OCI-LY1 (cell line): ENCODE measurements around the gene MNAT1.

Experiments
- H2AFZ ChIP-seq: fragments of 200-600 bp; sonication (generic), shearing (Covaris generic); 2 replicates; pipeline ENCODE4 v1.6.0; 2014; ENCODE audit warnings: antibody characterized with exemption, mild to moderate bottlenecking, low read length
- H3F3A ChIP-seq: fragments of 200-600 bp; sonication (generic), shearing (Covaris generic); 2 replicates; pipeline ENCODE4 v1.6.0; 2014; ENCODE audit warnings: mild to moderate bottlenecking, antibody characterized with exemption, low read length, moderate library complexity; ENCODE audit not compliant: insufficient read depth
- H3K27ac ChIP-seq: fragments of 200-600 bp; sonication (generic); 2 replicates; pipeline ENCODE4 v1.5.1; 2014; ENCODE audit warnings: low read length, mixed run types, mild to moderate bottlenecking, low read depth; ENCODE audit not compliant: poor library complexity, severe bottlenecking
- H3K27me3 ChIP-seq: fragments of 200-600 bp; sonication (generic); 2 replicates; pipeline ENCODE4 v1.6.0; 2014; ENCODE audit warnings: antibody characterized with exemption, mild to moderate bottlenecking, low read length, moderate library complexity; ENCODE audit not compliant: insufficient read depth
- H3K36me3 ChIP-seq: fragments of 200-600 bp; sonication (generic); 2 replicates; pipeline ENCODE4 v1.6.1; 2014; ENCODE audit warnings: mild to moderate bottlenecking, antibody characterized with exemption, low read length, moderate library complexity, mixed read lengths; ENCODE audit not compliant: insufficient read depth
- H3K4me1 ChIP-seq: fragments of 200-600 bp; sonication (generic); 2 replicates; pipeline ENCODE4 v1.5.1; 2014; ENCODE audit warnings: mild to moderate bottlenecking, low read length, moderate library complexity; ENCODE audit not compliant: insufficient read depth, severe bottlenecking
- H3K4me2 ChIP-seq: fragments of 200-600 bp; sonication (generic), shearing (Covaris generic); 2 replicates; pipeline ENCODE4 v1.6.1; 2014; ENCODE audit warnings: low read length
- H3K4me3 ChIP-seq: fragments of 200-600 bp; sonication (generic); 2 replicates; pipeline ENCODE4 v1.5.1; 2014; ENCODE audit warnings: low read length, low read depth, mild to moderate bottlenecking, mixed read lengths; ENCODE audit not compliant: poor library complexity, severe bottlenecking
- H3K79me2 ChIP-seq: fragments of 200-600 bp; shearing (Covaris generic); 2 replicates; pipeline ENCODE4 v1.6.1; 2016; ENCODE audit warnings: mixed run types, low read length, mixed read lengths; ENCODE audit not compliant: insufficient read depth
- H3K9ac ChIP-seq: fragments of 200-600 bp; sonication (generic), shearing (Covaris generic); 2 replicates; pipeline ENCODE4 v1.6.1; 2014; ENCODE audit warnings: mild to moderate bottlenecking, low read length, mixed read lengths
- H3K9me2 ChIP-seq: fragments of 200-600 bp; sonication (generic), shearing (Covaris generic); 2 replicates; pipeline ENCODE4 v1.6.1; 2014; ENCODE audit warnings: low read depth, mild to moderate bottlenecking, low read length, mixed read lengths
- H3K9me3 ChIP-seq: fragments of 200-600 bp; shearing (Covaris generic); 2 replicates; pipeline ENCODE4 v1.6.1; 2014; ENCODE audit warnings: low read length, mixed read lengths
- H4K20me1 ChIP-seq: fragments of 200-600 bp; sonication (generic), shearing (Covaris generic); 2 replicates; pipeline ENCODE4 v1.6.0; 2016; ENCODE audit warnings: mild to moderate bottlenecking, low read length; ENCODE audit not compliant: insufficient read depth
- EZH2 ChIP-seq: fragments of 200-600 bp; sonication (generic), shearing (Covaris generic); IDR thresholded peaks from 2 replicates; pipeline ENCODE4 v1.8.0; 2017; ENCODE audit warnings: borderline replicate concordance, mixed run types, mild to moderate bottlenecking, antibody characterized with exemption, low read length, moderate library complexity, mixed read lengths
- TF ChIP-seq, protein P1 (sequence below): fragments of 200-600 bp; sonication (generic), shearing (Covaris generic); IDR thresholded peaks from 2 replicates; pipeline ENCODE4 v1.5.1; 2017; ENCODE audit warnings: mild to moderate bottlenecking, antibody characterized with exemption, low read length, moderate library complexity, mixed read lengths

MNAT1 gene

DNA sequence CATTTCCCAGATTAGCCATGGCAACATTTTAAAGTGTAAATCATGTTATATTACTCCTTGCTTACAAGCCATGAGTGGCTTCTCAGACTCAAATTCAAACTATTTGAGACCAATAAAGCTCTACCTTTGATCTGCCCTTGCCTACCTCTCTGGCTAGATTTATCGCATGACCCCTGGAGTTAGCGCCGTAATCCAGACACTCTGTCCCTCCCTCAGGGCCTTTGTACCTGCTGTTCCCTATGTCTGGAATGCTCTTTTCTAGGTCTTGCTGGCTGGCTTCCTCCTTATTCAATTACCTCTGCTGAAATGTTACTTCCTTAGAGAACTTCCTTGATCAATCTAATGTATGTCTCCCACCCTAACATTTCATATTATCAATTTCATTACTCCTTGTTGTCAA lies 26.7 kb upstream of the MNAT1 start:
- no peaks in the 10 kb centered on the region for H3K9me3 ChIP-seq

DNA sequence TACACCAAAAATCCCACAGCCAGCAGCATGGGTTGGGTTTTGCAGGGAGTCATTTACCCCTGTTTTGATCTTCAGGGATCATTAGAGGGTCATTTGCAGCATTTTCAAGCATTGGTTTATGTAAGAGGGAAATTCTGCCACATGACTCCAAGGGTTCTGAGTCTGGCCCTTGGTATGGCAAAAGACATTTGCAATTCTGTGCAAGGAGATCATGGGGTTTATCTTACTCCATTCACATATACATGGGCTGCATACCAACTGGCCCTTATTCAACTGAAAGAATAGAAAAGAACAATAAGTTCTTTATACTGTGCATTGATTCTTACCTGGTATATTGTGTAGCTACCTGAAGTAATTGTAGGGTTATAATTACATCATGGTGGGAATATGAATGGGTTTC lies 24.1 kb upstream of the MNAT1 start:
- Histone ChIP-seq H3F3A (no peaks in the 10 kb centered on the region), H3K4me2 (no peak overlapping the region), H3K9me2 (no peaks in the 10 kb centered on the region), H3K4me3 (no peak overlapping the region), H3K27me3 (no peaks in the 10 kb centered on the region), H3K4me1 (no peaks in the 10 kb centered on the region), H3K9me3 (no peaks in the 10 kb centered on the region), H3K36me3 (no peaks in the 10 kb centered on the region), H2AFZ (no peak overlapping the region), H3K27ac (no peak overlapping the region), H3K9ac (no peak overlapping the region), H4K20me1 (no peaks in the 10 kb centered on the region), H3K79me2 (no peaks in the 10 kb centered on the region)
- TF ChIP-seq, protein P1, sequence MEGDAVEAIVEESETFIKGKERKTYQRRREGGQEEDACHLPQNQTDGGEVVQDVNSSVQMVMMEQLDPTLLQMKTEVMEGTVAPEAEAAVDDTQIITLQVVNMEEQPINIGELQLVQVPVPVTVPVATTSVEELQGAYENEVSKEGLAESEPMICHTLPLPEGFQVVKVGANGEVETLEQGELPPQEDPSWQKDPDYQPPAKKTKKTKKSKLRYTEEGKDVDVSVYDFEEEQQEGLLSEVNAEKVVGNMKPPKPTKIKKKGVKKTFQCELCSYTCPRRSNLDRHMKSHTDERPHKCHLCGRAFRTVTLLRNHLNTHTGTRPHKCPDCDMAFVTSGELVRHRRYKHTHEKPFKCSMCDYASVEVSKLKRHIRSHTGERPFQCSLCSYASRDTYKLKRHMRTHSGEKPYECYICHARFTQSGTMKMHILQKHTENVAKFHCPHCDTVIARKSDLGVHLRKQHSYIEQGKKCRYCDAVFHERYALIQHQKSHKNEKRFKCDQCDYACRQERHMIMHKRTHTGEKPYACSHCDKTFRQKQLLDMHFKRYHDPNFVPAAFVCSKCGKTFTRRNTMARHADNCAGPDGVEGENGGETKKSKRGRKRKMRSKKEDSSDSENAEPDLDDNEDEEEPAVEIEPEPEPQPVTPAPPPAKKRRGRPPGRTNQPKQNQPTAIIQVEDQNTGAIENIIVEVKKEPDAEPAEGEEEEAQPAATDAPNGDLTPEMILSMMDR: no peak
- TF ChIP-seq EZH2: no peak

More for the DNA sequence above, 26.7 kb upstream of the MNAT1 start:
- Histone ChIP-seq H3K79me2 (no peaks in the 10 kb centered on the region), H3F3A (no peaks in the 10 kb centered on the region), H2AFZ (no peak overlapping the region), H4K20me1 (no peaks in the 10 kb centered on the region), H3K4me1 (no peaks in the 10 kb centered on the region), H3K9me2 (no peaks in the 10 kb centered on the region), H3K27me3 (no peaks in the 10 kb centered on the region), H3K36me3 (no peaks in the 10 kb centered on the region), H3K4me3 (no peak overlapping the region), H3K9ac (no peak overlapping the region), H3K27ac (no peak overlapping the region), H3K4me2 (no peak overlapping the region)
- TF ChIP-seq, protein P1: no peak
- no peak for TF ChIP-seq EZH2

DNA sequence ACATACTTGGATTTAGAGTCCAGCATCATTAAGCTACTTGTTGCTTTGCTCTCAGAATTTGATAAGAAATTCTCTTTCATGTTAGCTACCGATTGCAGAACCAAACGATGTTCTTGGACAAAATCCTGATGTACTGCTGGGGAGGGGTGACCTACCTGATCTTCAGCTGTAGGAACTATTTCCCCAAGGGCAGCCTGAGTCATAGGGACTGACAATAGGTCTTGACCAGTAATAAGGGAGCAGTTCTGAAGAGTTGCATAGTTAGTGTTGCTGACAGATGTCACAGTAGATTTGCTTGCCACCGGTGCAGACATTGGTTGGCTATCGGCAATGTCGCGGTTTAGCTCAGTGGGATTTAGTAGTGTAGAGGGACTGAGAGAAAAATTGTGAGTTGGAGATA lies 21.0 kb upstream of the MNAT1 start:
- Histone ChIP-seq H3K4me1 (no peaks in the 10 kb centered on the region), H3K4me2 (no peak overlapping the region), H3K9me3 (no peaks in the 10 kb centered on the region), H3K4me3 (no peak overlapping the region), H3K27me3 (no peaks in the 10 kb centered on the region), H2AFZ (no peak overlapping the region), H3K79me2 (no peaks in the 10 kb centered on the region), H3F3A (no peaks in the 10 kb centered on the region), H3K27ac (no peak overlapping the region), H4K20me1 (no peaks in the 10 kb centered on the region), H3K9me2 (no peaks in the 10 kb centered on the region), H3K9ac (no peak overlapping the region), H3K36me3 (no peaks in the 10 kb centered on the region)
- TF ChIP-seq EZH2: no peak
- TF ChIP-seq, protein P1: no peak
